HuH-7 (cell line): ENCODE data around the gene CLIC6.
"Not testable (repeated sequence)": the region's sequence is repeated elsewhere in the genome, so short reads cannot be mapped to it uniquely, and the experiment has no call there.

Source experiments
- DNase-seq: peaks from one replicate; pipeline ENCODE4 v3.0.0; 2011; ENCODE audit warnings: low spot score

CLIC6 gene

DNA sequence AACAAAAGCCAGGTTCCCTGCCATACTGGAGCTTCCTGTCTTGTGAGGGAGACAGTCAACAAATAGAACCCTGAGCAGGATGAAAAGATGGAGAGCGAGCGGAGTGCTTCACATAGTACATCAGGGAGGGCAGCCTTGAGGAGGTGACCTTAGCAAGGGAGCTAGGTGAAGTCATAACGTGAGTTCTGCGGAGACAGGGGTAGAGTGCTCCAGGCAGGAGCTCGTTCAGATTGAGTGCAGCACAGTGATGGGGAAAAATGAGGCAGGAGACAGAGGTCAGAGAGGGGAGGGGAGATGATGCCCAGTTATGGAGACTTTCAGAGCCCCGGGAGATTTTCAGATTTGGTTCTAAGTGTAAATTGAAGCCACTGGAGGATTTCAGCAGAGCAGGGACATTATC is 15.3 kb upstream of the CLIC6 start:
- DNase-seq, result no peak

DNA sequence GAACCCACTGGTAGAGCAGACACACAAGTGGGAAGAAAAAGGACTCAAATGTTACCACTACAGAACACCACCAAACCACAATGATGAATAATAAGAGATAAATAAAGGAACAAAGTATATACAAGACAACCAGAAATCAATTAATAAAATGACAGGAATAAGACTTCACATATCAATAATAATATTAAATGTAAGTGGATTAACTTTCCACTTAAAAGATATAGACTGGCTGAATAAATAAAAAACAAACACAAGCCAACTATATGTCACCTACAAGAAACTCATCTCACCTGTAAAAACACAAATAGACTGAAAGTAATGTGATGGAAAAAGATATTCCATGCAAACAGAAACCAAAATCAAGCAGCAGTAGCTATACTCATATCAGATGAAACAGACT is 6.9 kb upstream of the CLIC6 start:
- DNase-seq, result no peak

DNA sequence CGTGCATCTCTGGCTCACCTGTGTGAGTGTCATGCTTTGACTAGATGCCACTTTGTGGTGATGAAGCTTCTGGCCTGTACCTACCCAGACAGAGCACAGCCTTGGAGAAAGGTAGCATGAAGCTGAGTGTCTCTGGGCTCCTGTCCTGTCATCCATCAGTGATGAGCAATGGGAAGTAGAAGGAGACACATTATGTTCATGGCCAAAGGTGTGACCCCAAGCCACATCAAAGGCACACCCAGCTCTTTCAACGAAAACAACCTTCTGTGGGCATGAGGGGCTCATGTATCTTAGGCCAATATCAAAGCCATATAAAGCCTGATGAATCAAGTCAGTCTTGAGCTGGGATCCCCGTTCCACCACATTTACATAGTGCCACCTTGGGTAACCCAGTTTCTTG is 1.0 kb upstream of the CLIC6 start:
- DNase-seq, result no peak

DNA sequence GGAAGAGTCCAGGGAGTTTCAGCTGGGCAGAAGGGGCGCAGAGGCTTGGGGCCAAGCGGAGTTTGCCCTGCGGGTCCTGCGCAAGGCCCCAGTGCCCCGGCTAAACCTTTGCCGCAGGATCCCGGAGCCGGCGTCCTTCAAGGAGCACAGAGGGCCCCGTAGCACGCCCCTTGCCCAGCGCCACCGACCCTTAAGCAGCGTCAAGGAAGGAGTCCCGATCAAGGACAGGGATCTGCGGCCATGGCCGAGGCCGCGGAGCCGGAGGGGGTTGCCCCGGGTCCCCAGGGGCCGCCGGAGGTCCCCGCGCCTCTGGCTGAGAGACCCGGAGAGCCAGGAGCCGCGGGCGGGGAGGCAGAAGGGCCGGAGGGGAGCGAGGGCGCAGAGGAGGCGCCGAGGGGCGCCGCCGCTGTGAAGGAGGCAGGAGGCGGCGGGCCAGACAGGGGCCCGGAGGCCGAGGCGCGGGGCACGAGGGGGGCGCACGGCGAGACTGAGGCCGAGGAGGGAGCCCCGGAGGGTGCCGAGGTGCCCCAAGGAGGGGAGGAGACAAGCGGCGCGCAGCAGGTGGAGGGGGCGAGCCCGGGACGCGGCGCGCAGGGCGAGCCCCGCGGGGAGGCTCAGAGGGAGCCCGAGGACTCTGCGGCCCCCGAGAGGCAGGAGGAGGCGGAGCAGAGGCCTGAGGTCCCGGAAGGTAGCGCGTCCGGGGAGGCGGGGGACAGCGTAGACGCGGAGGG is 520 bp downstream of the CLIC6 start:
- no peak for DNase-seq

DNA sequence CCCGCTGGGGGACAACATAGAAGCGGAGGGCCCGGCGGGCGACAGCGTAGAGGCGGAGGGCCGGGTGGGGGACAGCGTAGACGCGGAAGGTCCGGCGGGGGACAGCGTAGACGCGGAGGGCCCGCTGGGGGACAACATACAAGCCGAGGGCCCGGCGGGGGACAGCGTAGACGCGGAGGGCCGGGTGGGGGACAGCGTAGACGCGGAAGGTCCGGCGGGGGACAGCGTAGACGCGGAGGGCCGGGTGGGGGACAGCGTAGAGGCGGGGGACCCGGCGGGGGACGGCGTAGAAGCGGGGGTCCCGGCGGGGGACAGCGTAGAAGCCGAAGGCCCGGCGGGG is 1.1 kb downstream of the CLIC6 start:
- DNase-seq, result not testable (repeated sequence)

DNA sequence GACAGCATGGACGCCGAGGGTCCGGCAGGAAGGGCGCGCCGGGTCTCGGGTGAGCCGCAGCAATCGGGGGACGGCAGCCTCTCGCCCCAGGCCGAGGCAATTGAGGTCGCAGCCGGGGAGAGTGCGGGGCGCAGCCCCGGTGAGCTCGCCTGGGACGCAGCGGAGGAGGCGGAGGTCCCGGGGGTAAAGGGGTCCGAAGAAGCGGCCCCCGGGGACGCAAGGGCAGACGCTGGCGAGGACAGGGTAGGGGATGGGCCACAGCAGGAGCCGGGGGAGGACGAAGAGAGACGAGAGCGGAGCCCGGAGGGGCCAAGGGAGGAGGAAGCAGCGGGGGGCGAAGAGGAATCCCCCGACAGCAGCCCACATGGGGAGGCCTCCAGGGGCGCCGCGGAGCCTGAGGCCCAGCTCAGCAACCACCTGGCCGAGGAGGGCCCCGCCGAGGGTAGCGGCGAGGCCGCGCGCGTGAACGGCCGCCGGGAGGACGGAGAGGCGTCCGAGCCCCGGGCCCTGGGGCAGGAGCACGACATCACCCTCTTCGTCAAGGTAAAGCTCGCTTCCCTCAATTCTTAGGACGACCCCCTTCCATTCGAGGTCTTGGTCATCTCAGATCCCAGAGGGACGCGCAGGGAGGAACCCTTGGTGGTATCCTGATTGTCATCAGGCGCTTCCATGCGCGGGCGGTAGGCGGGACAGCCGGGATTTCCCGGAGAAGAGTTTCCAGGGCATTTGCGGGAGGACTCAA is 1.6 kb downstream of the CLIC6 start:
- DNase-seq, result peak; percentile 45

DNA sequence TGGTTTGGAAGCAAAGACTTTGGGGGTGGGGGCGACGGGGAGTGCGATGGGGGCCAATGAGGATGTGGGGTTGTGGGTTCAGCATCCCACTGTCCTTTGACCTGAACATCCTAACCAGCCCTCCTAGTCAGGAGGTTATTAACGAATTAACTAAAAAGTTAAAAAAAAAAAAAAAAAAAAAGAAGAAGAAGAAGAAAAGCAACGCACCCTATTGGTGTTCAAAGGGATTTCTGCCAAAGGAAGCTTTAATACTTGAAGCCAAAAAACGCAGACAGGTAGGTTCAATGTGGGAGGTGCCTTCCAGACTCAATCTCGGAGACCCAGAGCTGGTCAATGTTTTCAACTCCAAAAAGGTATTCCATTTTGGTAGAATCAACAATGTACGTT is 2.2 kb downstream of the CLIC6 start:
- no peak for DNase-seq

DNA sequence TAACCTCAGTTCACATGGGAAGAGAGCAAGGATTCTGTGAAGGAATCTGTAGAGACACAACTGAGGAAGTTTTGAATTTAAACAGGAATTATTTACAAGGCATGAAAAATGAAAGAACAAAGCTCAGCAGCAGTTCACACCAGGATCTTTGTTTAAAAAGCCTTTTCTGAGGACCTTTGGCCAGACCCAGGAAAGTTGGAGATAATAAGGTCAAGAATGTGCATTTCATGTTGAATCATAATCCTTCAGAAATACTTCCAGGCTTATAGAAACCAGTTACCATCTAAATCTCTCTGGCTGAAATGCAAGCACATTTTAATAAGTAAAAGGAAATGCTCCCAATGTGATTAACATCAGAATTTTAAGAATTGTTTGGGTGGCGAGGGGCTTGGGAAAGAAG is 2.7 kb downstream of the CLIC6 start:
- DNase-seq, result no peak

DNA sequence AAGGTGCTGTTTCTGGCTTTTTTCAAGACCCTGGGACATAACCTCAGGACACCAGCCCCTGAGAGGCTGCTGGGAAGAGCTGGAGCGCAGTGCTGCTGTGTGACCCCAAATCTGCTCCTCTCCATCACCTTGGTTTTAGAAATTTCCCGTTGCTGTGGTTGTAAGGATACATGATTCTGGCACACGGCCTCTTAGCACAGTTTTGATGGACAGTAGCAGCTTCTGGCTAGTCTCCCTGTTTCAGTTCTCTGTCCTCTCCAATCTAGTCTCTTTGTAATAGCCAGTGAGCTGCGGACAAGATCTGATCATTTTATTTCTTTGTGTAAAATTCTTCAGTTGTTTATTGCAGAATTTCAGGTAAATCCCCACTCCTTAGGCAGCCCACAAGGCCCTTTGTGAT is 3.1 kb downstream of the CLIC6 start:
- DNase-seq, result no peak

DNA sequence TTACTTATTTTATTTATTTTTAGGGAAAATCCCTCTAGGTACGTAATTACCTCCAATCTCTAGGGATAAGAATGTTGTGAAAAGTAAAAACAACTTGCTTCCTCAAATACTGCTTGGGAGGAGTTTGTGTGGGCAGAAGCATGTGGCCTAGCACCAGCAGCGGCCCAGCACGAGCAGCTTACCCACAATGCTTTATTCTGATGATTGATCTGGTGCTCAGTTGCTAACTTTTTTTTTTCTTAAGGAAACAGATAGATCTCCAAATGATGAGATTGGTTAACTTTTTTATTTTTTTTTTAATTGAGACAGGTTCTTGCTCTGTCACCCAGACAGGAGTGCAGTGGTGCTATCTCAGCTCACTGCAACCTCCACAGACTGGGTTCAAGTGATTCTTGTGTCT is 4.2 kb downstream of the CLIC6 start:
- DNase-seq, result no peak

DNA sequence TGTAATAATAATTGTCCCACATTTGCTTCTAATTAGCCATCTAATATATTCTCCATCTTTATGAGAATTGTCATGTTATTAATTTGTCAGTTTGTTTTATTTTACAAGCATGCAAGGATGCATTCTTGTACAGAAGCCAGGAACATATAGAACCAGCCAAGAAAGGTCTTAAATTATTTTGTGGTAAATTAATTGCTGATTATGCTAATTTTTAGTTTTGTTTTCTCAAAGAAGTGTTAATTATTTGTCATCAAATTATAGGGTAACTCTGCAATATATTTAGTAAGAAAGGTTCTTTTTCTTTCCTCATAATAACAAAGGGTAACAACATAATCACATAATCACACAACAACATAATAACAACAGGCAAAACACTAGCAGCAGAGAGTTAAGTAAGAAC is 5.7 kb downstream of the CLIC6 start:
- DNase-seq, result no peak

DNA sequence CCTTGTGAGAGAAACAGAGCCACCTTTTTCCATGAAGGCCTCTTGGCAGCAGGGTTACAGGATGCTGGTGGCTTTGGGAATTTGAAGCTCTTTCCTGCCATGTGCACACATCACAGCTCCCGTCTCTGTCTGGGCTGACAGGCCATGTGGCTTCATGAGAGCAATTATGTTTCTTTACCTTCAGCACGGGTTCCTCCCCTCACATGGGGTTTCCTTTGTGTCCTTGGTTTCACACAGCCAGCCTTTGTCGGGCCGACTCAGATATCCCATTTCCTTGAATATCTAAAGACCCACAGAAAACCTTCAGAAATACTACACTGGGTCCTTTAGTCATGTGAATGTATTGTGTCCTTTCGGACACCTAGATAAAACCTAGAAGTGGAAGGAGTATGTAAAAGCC is 7.1 kb downstream of the CLIC6 start:
- DNase-seq, result no peak

DNA sequence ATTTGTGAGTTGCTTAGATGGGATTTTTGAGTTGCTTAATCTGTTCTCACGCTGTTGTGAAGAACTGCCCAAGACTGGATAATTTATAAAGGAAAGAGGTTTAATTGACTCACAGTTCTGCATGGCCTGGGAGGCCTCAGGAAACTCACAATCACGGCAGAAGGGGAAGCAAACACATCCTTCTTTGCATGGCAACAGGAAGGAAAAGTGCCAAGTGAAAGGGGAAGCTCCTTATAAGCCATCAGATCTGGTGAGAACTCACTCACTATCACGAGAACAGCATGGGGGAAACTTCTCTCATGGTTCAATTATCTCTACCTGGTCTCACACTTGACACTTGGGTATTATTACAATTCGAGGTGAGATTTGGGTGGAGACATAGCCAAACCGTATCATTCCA is 10.3 kb downstream of the CLIC6 start:
- DNase-seq, result no peak

DNA sequence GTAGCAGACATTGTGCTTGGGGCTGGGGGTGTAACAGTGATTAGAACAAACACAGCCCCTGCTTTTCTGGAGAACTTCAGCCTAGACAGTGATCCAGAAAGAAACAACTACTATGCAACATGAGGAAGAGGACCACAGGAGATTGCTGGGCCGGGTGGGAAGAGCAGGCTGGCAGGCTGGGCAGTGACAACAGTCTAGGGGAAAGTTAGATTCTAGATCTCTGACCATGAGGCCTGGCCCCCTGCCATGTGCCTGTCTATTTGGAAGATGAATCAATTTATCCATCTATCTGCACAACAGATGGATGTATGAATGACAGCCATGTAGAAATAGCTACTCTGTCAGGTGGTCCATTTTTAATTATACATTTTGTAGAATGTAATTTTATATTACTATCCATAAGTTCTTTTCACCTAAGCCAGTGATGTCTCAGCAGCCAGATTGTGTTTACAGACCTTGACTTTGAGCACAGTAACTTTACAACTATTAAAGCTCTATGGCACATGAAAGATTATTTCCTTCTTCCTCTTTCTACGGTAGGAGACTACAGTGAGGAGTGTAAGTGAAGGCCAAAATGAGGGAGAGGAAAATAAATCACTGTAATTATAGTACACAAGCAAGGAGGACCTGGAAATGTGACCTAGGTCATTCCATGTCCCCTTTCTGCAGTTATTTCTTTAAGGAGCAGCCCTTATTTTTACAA is 15.5 kb downstream of the CLIC6 start:
- DNase-seq, result no peak

DNA sequence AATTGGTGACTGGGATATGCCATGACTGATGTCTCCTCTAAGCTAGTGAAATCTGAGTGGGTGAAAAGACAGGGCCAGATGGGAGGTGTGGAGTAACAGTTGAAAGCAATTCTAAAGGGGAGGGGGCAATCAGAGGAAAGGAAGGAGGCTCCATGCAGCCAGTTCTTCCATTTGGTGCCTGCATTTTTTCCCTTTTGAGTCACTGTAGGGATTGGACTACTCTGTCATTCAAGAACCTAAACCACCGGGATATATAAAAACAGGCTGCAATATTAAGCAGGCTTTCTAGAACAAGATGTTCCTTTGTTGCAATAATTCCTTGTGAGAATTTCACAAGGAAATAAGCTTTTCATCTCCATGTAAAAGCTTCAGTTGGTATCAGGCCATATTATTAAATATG is 18.3 kb downstream of the CLIC6 start:
- no peak for DNase-seq

DNA sequence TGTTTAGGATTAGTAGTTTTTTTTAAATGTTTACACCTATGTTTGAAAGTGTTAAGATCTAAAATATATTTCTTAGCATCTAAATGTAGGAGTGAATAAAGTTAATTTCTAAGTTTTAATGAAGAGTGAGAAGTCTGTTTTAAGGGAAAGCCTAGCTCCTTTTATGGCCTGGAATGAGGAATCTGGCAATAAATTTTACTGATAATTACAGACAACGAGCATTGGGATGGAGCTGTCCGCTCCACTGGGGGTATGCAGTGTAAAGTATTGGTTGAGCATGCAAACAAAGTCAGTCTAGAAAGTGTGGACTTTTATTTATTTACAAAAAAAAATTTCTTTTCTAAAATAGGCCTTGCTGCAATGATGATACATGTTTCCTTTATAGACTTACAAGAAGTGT is 19.0 kb downstream of the CLIC6 start:
- DNase-seq, result no peak

DNA sequence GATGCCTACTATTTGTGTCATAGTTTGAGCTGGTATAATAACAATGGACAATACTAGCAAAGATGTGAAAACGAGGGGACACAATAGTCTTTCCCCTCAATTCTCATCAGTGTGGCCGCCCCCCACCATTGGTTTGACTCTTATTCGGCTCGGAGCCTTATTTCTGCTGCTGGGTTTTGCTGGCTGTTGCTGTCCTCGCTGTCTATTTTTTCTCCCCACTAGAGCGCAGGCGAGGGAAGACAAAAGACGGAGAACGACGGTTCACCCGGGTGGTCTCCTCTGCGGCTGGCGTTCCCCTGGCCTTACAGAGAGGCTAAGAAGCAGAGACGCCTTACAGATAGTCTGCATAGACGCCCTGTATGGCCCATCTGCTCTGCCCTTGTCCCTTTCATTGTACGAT is 19.4 kb downstream of the CLIC6 start:
- no peak for DNase-seq

DNA sequence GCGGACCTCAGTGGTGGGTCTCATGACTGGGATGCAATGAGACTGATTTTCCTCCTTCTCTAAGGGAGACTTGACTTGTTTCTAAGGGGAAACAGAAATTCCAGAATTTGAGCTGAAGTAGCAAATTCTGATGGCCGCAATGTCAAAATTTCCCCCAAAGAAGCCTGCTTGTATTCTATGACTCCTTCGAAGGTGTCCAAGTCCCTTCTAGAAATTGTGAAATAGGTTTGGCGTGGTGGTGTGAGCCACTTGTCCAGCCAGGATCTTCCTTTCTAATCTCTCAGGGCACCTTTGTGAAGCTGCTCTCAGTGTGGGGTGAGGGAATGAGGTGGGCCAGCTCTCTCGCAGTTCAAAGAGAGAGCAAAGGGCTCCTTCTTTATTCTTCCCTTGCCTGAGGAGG is 19.9 kb downstream of the CLIC6 start:
- DNase-seq, result no peak

DNA sequence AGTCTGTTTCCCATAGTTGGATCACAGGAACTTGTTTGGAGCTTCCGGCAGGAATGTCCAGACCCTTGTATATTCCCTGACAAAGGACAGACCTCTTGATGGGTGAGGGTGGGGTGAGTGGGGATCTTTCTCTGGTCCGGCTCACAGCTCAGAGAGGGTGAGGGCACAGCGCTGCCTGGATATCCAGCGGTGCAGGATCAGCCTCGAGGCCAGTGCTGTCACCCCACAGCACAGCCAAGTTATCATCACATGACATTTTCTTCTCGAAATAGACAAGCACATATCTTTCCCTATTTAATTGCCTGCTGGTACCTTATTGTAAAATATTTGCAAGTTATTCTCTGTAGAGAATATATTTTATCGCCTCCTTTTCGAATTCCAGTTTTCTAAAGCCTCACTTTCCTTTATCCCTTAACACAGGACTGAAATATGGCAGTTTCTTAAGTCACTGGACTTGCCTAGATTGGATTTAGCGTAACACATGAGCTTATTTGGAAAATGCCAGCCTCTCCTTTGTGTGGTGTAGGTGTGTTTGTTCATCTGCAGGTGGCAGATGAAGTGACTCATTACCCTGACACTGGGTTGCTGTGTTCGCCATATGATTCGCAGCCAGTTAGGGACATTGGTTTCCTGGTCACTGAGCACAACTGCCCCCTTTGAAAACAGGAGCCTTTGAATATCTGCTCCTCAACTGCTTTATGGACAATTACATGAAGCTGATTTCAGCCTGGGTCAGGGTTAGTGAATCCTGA is 21.4 kb downstream of the CLIC6 start:
- DNase-seq, result no peak

DNA sequence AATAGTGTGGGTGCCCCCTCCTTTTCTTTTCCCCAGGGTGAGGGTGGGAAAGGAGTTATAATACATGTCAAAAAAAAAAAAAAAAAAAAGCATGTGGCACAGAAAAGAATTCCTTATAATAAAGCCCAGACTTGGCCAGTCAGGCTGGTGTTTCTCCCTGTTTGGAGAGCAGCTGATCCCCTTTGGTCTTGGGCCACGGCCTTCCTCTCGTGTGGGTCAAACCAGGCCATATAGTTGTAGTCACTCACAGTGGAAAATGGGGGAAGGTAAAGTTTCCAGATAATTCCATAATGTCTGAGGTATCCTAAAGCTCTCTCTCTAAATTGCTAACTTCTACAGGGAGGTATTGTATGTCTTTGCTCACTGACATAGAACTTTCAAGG is 22.0 kb downstream of the CLIC6 start:
- no peak for DNase-seq

DNA sequence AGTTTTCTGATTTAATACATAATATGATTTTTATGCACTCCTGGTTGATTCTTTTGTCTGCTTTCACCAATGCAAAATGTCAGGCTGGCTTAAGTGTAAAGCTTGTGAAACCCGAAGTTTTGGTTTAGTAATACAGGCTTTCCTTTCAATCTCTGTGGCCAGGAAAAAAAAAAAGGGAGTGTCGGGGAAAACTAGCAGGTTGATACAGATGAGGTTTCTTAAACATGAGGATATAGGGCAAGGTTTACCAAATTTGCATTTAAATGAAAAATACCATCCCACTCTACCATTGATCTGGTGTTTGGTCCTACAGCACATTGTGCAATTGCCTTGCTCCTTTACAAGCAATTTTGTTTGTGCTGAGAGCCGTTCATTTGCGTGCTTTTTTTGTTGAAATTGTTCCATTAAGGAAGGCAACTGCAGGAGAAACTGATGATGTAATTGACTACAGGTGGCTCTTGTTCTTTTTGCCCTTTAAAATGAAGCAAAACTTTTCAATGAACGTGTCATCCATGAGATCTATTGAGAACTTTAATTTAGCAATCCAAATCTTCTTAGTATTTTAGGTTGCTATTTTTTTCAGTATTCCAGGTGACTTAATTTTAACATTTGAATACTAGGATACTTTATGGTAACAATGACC is 22.7 kb downstream of the CLIC6 start:
- DNase-seq, result no peak

DNA sequence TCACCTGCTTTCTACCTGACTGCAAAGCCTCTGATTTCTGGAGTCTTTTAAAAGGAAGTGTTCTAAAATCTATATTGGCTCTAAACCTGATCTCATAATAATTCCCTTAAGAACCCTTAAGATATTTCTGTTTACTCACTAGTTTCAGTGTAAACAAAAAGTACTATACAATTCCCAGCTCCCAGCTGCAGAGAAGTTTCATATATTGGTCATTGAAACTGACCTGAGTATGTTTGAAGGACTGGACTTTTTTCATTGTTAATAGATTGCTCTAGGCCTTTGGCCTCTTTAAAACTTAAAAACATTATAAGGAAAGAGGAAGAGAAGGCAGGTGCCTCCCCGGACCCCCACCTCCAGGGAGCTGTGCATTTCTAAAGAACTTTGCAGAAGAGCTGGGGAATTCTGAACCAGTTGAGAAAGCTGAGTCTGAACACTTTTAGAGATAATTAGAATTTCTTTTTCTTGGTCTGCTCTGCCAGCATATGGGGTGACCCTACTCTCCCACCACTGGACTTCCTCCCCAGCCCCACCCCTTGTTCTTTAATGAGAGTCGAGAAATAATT is 23.7 kb downstream of the CLIC6 start:
- DNase-seq, result no peak
